ENCODE data around the gene RFX2. TPM values are rescaled to one million over a fixed set of nuclear protein-coding genes. Genes with fewer than 3 reads are reported as not detected.

Gene RFX2
- total RNA-seq, 1 donor from 2014 or later = 6.2 TPM

DNA sequence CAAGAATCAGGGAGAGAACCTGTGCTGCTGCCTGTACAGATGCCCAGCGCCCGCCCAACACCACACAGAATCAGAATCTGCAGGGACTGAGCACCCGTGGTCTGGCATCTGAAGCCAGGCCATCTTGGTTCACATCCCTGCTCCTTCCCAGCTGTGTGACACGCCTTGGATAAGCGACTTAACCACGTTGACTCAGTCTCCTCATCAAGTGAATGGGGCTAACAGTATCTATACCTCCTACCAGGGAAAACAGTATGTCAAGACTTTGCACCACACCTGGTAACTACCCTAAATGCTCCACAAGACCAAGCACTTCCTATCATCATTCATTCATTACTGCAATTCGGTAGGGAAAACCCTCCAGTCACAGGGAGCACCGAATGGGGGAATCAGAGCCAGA, 133.5 kb downstream of the RFX2 start:
- H3K4me1 ChIP-seq = peaks cover 5% of the 10 kb centered on the region
- peaks cover 6% of the 10 kb centered on the region for H3F3A ChIP-seq (ENCODE audit: low read depth)
- Mint-ChIP-seq H3K27ac (peak overlapping the region; percentile 93), H3K4me1 (peaks cover 39% of the 10 kb centered on the region), H3K9me3 (no peaks in the 10 kb centered on the region), H3K36me3 (peaks cover 11% of the 10 kb centered on the region), H3K4me3 (peak overlapping the region; percentile 92), H3K27me3 (ENCODE audit: insufficient read depth, low read depth) (peaks cover 5% of the 10 kb centered on the region)
- H3K27ac ChIP-seq = no peak overlapping the region
- no peaks in the 10 kb centered on the region for H3K9me3 ChIP-seq (ENCODE audit: low read depth)
- H3K79me2 ChIP-seq (ENCODE audit: low read depth) = peaks cover 71% of the 10 kb centered on the region
- peak overlapping the region; percentile 91 for H3K4me3 ChIP-seq
- DNase-seq (ENCODE audit: low spot score) = no peak
- TF ChIP-seq, protein P1, sequence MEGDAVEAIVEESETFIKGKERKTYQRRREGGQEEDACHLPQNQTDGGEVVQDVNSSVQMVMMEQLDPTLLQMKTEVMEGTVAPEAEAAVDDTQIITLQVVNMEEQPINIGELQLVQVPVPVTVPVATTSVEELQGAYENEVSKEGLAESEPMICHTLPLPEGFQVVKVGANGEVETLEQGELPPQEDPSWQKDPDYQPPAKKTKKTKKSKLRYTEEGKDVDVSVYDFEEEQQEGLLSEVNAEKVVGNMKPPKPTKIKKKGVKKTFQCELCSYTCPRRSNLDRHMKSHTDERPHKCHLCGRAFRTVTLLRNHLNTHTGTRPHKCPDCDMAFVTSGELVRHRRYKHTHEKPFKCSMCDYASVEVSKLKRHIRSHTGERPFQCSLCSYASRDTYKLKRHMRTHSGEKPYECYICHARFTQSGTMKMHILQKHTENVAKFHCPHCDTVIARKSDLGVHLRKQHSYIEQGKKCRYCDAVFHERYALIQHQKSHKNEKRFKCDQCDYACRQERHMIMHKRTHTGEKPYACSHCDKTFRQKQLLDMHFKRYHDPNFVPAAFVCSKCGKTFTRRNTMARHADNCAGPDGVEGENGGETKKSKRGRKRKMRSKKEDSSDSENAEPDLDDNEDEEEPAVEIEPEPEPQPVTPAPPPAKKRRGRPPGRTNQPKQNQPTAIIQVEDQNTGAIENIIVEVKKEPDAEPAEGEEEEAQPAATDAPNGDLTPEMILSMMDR (IDR thresholded peaks at IDR 0.05) = no peak
- TF ChIP-seq EZH2 (IDR thresholded peaks at IDR 0.05) (peak; percentile 20), EZH2phosphoT487 (IDR thresholded peaks at IDR 0.05) (no peak)
- H4K20me1 ChIP-seq (ENCODE audit: low read depth) = peaks cover 56% of the 10 kb centered on the region
- peak overlapping the region; percentile 82 for H3K4me2 ChIP-seq
- no peaks in the 10 kb centered on the region for H3K36me3 ChIP-seq
- no peaks in the 10 kb centered on the region for H3K27me3 ChIP-seq
- no peak overlapping the region for H2AFZ ChIP-seq (replicated peaks)
- peak overlapping the region; percentile 99 for H3K9ac ChIP-seq

DNA sequence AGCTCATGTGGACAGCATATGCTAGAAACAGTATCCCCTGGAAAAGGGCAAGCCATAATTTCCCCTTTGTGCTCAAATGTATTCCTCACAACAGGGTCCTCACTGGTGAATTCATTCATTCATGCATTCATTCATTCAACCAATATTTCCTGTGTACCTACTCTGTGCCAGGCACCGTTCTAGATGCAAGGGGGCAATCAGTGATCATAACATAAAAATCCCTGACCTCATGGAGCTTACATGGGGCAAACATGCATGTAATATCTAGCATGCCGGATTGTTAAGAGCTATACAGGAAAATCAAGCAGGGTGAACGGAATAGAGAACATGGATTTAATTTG, 134.9 kb downstream of the RFX2 start:
- no peak overlapping the region for H3K27ac Mint-ChIP-seq

DNA sequence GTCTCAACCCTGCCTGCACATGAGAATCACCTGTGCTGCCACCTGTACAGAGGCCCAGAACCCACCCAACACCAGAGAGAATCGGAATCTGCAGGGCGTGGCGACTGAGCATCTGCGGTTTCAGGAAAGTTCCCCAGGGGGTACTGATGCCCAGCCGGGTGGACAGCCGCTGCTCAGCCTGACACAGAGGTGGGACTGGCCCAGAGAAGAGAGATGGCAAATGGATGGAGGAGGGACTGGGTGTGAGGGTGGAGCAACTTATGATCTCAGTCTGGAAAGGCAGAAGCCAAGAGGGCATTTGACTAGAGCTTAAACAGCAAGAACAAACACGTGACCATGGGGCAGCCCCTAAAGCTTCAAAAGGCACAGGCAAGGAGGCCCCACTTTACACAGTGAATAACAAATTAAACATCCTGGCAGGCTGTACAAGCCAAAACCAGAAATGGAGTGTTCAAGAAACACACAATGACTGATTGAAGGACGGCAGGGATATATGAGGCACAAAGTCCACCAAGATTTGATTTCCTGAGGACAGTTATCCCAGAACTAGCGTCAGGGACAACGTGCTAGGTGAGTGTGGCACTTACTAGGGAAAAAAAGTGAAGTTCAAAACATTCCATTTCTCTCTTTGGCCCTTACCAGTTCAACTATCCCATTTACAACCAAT, 135.4 kb downstream of the RFX2 start:
- H3K4me2 ChIP-seq = no peak overlapping the region
- H3F3A ChIP-seq (ENCODE audit: low read depth) = peaks cover 12% of the 10 kb centered on the region
- H3K27me3 ChIP-seq = no peaks in the 10 kb centered on the region
- peaks cover 5% of the 10 kb centered on the region for H3K4me1 ChIP-seq
- Mint-ChIP-seq H3K9me3 (no peaks in the 10 kb centered on the region), H3K27ac (no peak overlapping the region), H3K36me3 (peaks cover 13% of the 10 kb centered on the region), H3K4me1 (peaks cover 38% of the 10 kb centered on the region), H3K27me3 (ENCODE audit: insufficient read depth, low read depth) (peaks cover 4% of the 10 kb centered on the region), H3K4me3 (peak overlapping the region; percentile 57)
- peaks cover 74% of the 10 kb centered on the region for H4K20me1 ChIP-seq (ENCODE audit: low read depth)
- peaks cover 91% of the 10 kb centered on the region for H3K79me2 ChIP-seq (ENCODE audit: low read depth)
- DNase-seq (ENCODE audit: low spot score) = no peak
- H2AFZ ChIP-seq (replicated peaks) = no peak overlapping the region
- H3K9ac ChIP-seq = peak overlapping the region; percentile 49
- no peak overlapping the region for H3K27ac ChIP-seq
- no peaks in the 10 kb centered on the region for H3K36me3 ChIP-seq
- no peak for TF ChIP-seq EZH2phosphoT487 (IDR thresholded peaks at IDR 0.05)
- no peak for TF ChIP-seq EZH2 (IDR thresholded peaks at IDR 0.05)
- TF ChIP-seq, protein P1 (IDR thresholded peaks at IDR 0.05) = no peak
- no peaks in the 10 kb centered on the region for H3K9me3 ChIP-seq (ENCODE audit: low read depth)
- no peak overlapping the region for H3K4me3 ChIP-seq

More for the DNA sequence above, 134.9 kb downstream of the RFX2 start:
- Mint-ChIP-seq H3K9me3 (no peaks in the 10 kb centered on the region), H3K27me3 (ENCODE audit: insufficient read depth, low read depth) (peaks cover 5% of the 10 kb centered on the region), H3K4me3 (peak overlapping the region; percentile 92), H3K4me1 (peaks cover 39% of the 10 kb centered on the region), H3K36me3 (peaks cover 13% of the 10 kb centered on the region)
- no peak for DNase-seq (ENCODE audit: low spot score)
- Histone ChIP-seq H2AFZ (replicated peaks) (no peak overlapping the region), H3K27ac (no peak overlapping the region), H3K27me3 (no peaks in the 10 kb centered on the region), H4K20me1 (ENCODE audit: low read depth) (peaks cover 69% of the 10 kb centered on the region), H3K4me3 (no peak overlapping the region), H3K4me2 (no peak overlapping the region), H3K79me2 (ENCODE audit: low read depth) (peaks cover 86% of the 10 kb centered on the region), H3K9me3 (ENCODE audit: low read depth) (no peaks in the 10 kb centered on the region), H3K4me1 (peaks cover 5% of the 10 kb centered on the region), H3K9ac (no peak overlapping the region), H3F3A (ENCODE audit: low read depth) (peaks cover 7% of the 10 kb centered on the region), H3K36me3 (no peaks in the 10 kb centered on the region)
- TF ChIP-seq EZH2phosphoT487 (IDR thresholded peaks at IDR 0.05) (no peak), EZH2 (IDR thresholded peaks at IDR 0.05) (no peak)
- TF ChIP-seq, protein P1 (IDR thresholded peaks at IDR 0.05) = no peak
